Measurements from ENCODE around the gene HNRNPH2. TPM values are rescaled to one million over a fixed set of nuclear protein-coding genes. Genes with fewer than 3 reads are reported as not detected.

Gene HNRNPH2
- total RNA-seq, 2 experiments from 2014 or later, result 31.5 to 31.9 TPM

DNA sequence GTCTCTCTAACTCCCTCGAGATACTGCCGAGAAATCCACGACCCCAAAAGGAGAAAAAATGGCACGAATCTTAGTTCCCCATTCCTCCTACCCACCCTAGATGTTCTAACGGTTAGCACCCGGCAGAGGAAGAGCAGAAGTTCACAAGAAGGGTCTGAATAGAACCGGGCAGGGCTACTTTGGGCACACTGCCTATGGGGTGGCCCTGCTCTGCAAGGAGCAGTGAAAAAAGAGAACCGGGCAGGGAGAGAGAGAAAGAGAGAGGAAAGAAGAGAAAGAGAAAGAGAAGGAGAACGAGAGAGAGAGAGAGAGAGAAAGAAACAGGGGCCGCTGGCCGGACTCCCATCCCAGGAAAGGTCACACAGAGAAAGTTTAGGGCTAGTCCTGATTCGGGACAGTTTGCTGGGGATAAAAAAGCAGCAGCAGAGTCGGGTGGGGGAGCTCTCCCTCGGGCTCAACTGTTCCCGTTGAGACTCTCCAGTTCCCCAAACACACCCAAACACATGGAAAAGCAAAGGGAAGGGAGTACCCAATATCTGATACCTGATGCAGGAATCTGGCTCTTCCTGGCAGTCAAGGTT is 765 bp upstream of the HNRNPH2 start:
- H3K27ac Mint-ChIP-seq, result peak overlapping the region; percentile 92
- no peak for DNase-seq
- no peaks in the 10 kb centered on the region for H3K9me3 Mint-ChIP-seq
- CTCF ChIA-PET, result no interaction called here
- H3K27me3 Mint-ChIP-seq (ENCODE audit: low read depth), result no peaks in the 10 kb centered on the region
- intact Hi-C loops (cut with micrococcal nuclease), result loop anchor here (5.0 to 10.0 kb wide), 2 partner anchors 355 to 482 kb away; partner anchors contain the start of genes TRMT2B and XKRX
- peak overlapping the region; percentile 99 for H3K4me3 Mint-ChIP-seq
- peaks cover 22% of the 10 kb centered on the region for H3K4me1 Mint-ChIP-seq (ENCODE audit: low read depth)
- peaks cover 17% of the 10 kb centered on the region for H3K36me3 Mint-ChIP-seq (ENCODE audit: low read depth)

DNA sequence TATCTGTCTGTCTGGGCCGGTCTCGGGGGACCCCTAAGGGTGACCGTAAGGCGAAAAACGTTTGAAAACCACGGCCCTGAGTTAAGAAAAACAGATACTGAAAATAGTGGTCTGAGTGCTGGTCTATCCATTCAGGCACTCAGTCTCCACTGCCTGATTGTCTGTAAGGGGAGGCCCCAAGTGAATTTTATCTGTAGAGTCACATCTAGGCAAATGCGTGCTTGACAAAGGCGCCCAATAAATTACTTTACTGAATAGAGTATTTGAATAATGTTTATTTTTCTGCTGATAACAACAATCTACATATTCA is 465 bp downstream of the HNRNPH2 start:
- H3K4me3 Mint-ChIP-seq, result peak overlapping the region; percentile 99
- intact Hi-C loops (cut with micrococcal nuclease), result loop anchor here (1.0 to 10.0 kb wide), 9 partner anchors 10 to 588 kb away; partner anchors contain the start of genes ARMCX2, CSTF2, TIMM8A and TRMT2B

DNA sequence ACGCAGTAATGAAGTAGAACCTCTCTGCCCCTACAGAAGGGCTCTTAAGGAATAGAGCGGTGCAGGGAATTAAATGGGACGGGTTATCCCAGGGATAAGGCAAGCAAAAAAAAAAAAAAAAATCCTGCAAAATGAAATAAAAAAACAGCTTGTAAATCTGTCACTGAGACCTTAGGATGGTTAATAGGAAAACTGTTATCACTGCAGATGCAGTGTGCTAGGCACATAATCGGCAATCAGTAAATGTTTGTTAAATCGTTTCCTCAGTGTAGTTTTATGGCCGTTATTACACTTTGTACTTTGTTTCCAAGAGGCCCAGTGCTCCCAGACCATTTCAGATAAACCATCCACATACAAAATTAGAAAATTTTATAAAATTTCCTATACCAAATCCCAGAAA is 1.0 kb downstream of the HNRNPH2 start:
- Mint-ChIP-seq H3K9me3 (no peaks in the 10 kb centered on the region), H3K27me3 (ENCODE audit: low read depth) (no peaks in the 10 kb centered on the region), H3K27ac (peak overlapping the region; percentile 95), H3K4me3 (peak overlapping the region; percentile 99), H3K36me3 (ENCODE audit: low read depth) (peaks cover 19% of the 10 kb centered on the region), H3K4me1 (ENCODE audit: low read depth) (peaks cover 36% of the 10 kb centered on the region)
- intact Hi-C loops (cut with micrococcal nuclease), result loop anchor here (2.0 to 10.0 kb wide), 3 partner anchors 250 to 484 kb away; partner anchors contain the start of genes ARMCX2, TRMT2B and XKRX
- DNase-seq, result no peak
- CTCF ChIA-PET, result no interaction called here

More for the DNA sequence above, 465 bp downstream of the HNRNPH2 start:
- H3K4me1 Mint-ChIP-seq (ENCODE audit: low read depth), result peaks cover 33% of the 10 kb centered on the region
- H3K36me3 Mint-ChIP-seq (ENCODE audit: low read depth), result peaks cover 20% of the 10 kb centered on the region
- DNase-seq, result no peak
- H3K27me3 Mint-ChIP-seq (ENCODE audit: low read depth), result no peaks in the 10 kb centered on the region
- H3K27ac Mint-ChIP-seq, result peak overlapping the region; percentile 95
- no peaks in the 10 kb centered on the region for H3K9me3 Mint-ChIP-seq
- CTCF ChIA-PET, result no interaction called here

DNA sequence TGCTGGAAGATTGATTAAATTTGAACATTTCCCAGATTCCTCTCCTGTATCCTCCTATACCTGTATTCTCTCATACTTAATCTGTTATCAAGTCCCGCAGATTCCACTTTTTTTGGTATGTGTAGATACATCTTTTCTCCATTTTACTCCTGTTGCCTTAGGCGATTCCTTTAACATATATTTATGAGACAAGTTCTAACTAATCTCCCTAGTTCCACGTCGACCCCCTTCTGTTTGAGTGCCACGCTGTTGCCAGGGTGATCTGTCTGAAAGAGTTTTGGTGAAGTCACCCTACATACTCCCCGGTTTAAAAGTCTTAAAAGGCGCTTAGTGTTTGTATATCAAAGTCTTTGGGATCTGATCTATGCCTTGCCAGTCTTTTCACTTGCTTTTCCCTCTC is 2.4 kb downstream of the HNRNPH2 start:
- intact Hi-C loops (cut with micrococcal nuclease), result loop anchor here (10.0 kb wide), 1 partner anchor 1244 kb away; the partner anchor contains the start of gene GPRASP1
- DNase-seq, result no peak
- peak overlapping the region; percentile 68 for H3K4me3 Mint-ChIP-seq
- peak overlapping the region; percentile 87 for H3K27ac Mint-ChIP-seq
- CTCF ChIA-PET, result no interaction called here
- no peaks in the 10 kb centered on the region for H3K27me3 Mint-ChIP-seq (ENCODE audit: low read depth)
- H3K4me1 Mint-ChIP-seq (ENCODE audit: low read depth), result peaks cover 43% of the 10 kb centered on the region
- H3K9me3 Mint-ChIP-seq, result no peaks in the 10 kb centered on the region
- peaks cover 16% of the 10 kb centered on the region for H3K36me3 Mint-ChIP-seq (ENCODE audit: low read depth)

DNA sequence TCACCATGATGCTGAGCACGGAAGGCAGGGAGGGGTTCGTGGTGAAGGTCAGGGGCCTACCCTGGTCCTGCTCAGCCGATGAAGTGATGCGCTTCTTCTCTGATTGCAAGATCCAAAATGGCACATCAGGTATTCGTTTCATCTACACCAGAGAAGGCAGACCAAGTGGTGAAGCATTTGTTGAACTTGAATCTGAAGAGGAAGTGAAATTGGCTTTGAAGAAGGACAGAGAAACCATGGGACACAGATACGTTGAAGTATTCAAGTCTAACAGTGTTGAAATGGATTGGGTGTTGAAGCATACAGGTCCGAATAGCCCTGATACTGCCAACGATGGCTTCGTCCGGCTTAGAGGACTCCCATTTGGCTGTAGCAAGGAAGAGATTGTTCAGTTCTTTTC is 4.0 kb downstream of the HNRNPH2 start:
- Mint-ChIP-seq H3K4me1 (ENCODE audit: low read depth) (peaks cover 49% of the 10 kb centered on the region), H3K9me3 (no peaks in the 10 kb centered on the region), H3K36me3 (ENCODE audit: low read depth) (peaks cover 14% of the 10 kb centered on the region), H3K4me3 (no peak overlapping the region), H3K27ac (peak overlapping the region; percentile 46), H3K27me3 (ENCODE audit: low read depth) (no peaks in the 10 kb centered on the region)
- CTCF ChIA-PET, result interaction anchor here (0.7 to 2.0 kb wide), 2 partner anchors 21 to 27 kb away, joined by 5 to 8 read pairs; partner anchors contain the start of gene RPL36A
- intact Hi-C loops (cut with micrococcal nuclease), result loop anchor here (10.0 kb wide), 1 partner anchor 1243 kb away; the partner anchor contains the start of gene GPRASP1
- DNase-seq, result no peak

DNA sequence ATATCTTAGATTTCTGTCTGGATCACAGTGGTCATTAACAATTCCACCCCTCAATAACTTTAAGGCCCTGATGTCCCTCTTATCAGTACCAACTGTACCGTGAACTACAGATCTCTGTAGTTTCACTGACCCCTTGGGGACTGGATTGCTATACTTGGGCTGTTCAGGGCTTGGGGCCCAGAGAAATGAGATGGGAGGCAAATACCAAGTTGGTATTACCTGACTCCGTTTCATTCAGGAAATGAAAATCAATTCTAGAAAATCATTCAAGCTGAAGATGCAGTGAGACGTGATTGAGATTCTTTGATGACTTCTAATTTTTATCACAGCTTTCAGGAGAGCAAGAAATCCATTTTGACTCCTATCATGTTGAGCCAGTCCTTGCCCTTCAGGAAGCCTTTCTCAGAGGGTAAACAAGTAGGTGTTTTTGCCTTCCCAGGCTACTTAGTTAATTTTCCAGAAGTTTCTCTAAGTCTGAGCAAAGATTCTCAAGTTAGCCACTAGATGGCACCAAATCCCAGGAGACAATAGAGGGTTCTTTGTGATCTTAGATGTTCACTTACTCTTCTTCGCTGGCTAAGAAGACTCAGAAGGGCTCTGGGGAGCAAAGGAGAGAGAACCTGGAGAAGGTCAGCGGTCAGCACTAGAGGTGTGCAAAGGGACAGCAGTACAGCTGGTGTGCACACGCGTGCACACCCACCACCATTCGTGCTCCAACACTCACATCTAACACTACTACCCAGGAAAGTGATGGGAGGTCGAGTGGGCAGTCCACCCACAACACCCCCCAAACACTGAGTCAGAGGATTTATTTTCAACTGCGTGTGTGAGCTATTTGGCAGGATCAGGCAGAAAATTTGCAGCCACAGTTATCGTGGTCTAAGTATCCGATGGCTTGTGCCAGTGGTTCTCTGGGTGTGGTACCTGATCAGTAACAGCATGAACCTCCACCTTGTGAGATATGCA is 7.4 kb downstream of the HNRNPH2 start:
- H3K9me3 Mint-ChIP-seq, result no peaks in the 10 kb centered on the region
- H3K36me3 Mint-ChIP-seq (ENCODE audit: low read depth), result peaks cover 13% of the 10 kb centered on the region
- no peak overlapping the region for H3K4me3 Mint-ChIP-seq
- intact Hi-C loops (cut with micrococcal nuclease), result loop anchor here (1.0 to 10.0 kb wide), 10 partner anchors 70 to 1239 kb away; partner anchors contain the start of genes ARMCX1, ARMCX4, BEX5 and GPRASP1
- H3K27me3 Mint-ChIP-seq (ENCODE audit: low read depth), result no peaks in the 10 kb centered on the region
- H3K4me1 Mint-ChIP-seq (ENCODE audit: low read depth), result peaks cover 60% of the 10 kb centered on the region
- peak; percentile 30 for DNase-seq
- CTCF ChIA-PET, result interaction anchor here (0.6 to 2.2 kb wide), 14 partner anchors 11 to 646 kb away, joined by 3 to 10 read pairs (median 3); partner anchors contain the start of genes ARMCX2 and ARMCX4
- peak overlapping the region; percentile 88 for H3K27ac Mint-ChIP-seq

DNA sequence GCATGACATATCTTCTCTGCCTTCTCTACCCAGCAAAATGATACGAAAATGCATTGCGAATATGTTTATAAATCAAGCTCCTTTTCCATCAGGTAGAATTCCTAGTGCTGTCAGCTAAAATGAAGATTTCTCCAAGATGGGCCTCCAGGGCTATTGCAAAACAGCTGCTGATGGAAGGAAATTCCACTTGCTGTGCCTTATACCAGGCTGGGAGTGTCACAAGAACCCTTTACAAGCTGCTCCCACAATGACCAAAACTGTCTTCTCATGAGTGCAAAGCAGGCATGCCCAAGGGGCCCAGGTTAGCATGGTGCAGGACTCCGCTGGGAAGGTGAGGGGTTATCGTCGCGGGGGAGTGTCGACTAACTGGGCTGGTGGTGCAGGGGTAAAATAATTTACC is 8.7 kb downstream of the HNRNPH2 start:
- intact Hi-C loops (cut with micrococcal nuclease), result loop anchor here (5.0 to 10.0 kb wide), 5 partner anchors 181 to 1238 kb away; partner anchors contain the start of genes BEX5 and GPRASP1
- CTCF ChIA-PET, result interaction anchor here (0.6 to 1.6 kb wide), 8 partner anchors 10 to 386 kb away, joined by 3 to 5 read pairs (median 3); partner anchors contain the start of genes ARMCX4 and RPL36A
- DNase-seq, result no peak
- Mint-ChIP-seq H3K9me3 (no peaks in the 10 kb centered on the region), H3K4me3 (no peak overlapping the region), H3K27ac (no peak overlapping the region), H3K36me3 (ENCODE audit: low read depth) (peaks cover 17% of the 10 kb centered on the region), H3K4me1 (ENCODE audit: low read depth) (peaks cover 54% of the 10 kb centered on the region), H3K27me3 (ENCODE audit: low read depth) (no peaks in the 10 kb centered on the region)

DNA sequence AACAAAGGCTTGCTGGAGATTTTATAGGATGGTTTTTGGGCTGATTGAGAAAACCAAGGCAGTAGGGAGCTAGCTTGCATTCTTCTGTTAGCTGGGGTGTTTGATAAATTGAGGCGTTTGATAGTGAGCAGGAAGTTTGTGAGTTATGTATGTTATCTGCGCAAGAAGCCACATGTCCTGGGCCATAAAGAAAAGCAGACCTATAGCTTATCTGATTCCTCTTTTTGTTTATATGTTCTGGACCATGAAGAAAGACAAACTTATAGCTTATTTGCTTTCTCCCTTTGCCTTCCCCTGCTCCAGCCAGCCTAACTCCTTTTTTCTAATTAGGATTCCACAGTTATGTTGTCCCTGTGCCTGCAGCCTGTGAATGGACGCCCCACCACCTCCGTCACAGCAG is 9.2 kb downstream of the HNRNPH2 start:
- DNase-seq, result no peak
- H3K27me3 Mint-ChIP-seq (ENCODE audit: low read depth), result no peaks in the 10 kb centered on the region
- H3K36me3 Mint-ChIP-seq (ENCODE audit: low read depth), result peaks cover 15% of the 10 kb centered on the region
- intact Hi-C loops (cut with micrococcal nuclease), result loop anchor here (5.0 to 10.0 kb wide), 5 partner anchors 180 to 1238 kb away; partner anchors contain the start of genes BEX5 and GPRASP1
- H3K4me1 Mint-ChIP-seq (ENCODE audit: low read depth), result peaks cover 50% of the 10 kb centered on the region
- H3K4me3 Mint-ChIP-seq, result peak overlapping the region; percentile 80
- CTCF ChIA-PET, result interaction anchor here (0.6 to 1.3 kb wide), 6 partner anchors 9 to 385 kb away, joined by 3 to 5 read pairs (median 3); partner anchors contain the start of gene RPL36A
- H3K27ac Mint-ChIP-seq, result peak overlapping the region; percentile 89
- H3K9me3 Mint-ChIP-seq, result no peaks in the 10 kb centered on the region

DNA sequence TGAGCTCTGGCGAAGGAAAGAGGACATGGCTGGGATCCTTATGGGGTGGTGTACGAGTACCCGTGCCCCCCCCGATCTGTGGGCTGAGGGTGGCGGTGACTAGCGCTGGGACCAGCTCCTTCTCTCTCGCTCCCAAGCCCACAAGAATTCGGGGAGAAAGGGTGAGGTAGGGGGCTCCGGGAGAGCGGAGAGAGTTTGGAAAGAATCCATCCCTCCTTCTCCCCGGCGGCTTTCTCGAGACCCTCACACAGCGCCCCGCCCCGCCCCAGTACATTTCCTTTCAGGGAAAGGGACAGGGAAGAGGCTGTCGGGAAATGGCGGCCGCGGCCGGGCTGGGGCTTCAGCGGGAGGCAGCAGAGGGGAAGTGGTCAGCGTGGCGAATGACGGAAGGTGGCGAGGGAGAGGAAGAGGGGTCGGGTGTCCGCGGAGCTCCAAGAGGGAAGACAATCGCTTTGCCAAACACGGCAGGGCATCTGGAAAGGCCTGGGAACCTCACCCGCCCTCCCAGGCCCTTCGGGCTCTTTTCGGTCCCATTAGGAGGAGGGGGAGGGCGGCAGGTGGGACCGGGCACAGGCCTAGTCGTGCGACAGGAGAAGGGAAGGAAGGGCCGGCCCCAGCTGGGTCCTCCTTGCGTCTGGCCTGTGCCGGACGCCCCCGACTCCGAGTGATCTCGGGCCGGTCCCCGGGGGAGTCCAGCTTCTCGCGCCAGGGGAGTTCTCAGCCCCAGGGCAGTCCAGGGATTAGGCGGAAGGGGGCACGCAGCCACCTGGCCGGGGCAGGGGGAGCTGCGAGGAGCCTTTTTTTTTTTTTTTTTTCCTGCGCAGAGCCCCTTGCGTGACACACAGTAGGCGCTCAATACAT is 10.2 kb downstream of the HNRNPH2 start:
- peak overlapping the region; percentile 89 for H3K27ac Mint-ChIP-seq
- peak overlapping the region; percentile 80 for H3K4me3 Mint-ChIP-seq
- peaks cover 41% of the 10 kb centered on the region for H3K4me1 Mint-ChIP-seq (ENCODE audit: low read depth)
- H3K27me3 Mint-ChIP-seq (ENCODE audit: low read depth), result no peaks in the 10 kb centered on the region
- intact Hi-C loops (cut with micrococcal nuclease), result loop anchor here (1.0 to 10.0 kb wide), 6 partner anchors 10 to 1237 kb away; partner anchors contain the start of genes BEX5, GPRASP1 and HNRNPH2
- CTCF ChIA-PET, result interaction anchor here (0.7 to 1.0 kb wide), 3 partner anchors 132 to 341 kb away, joined by 3 to 4 read pairs (median 3); no protein-coding TSS in a partner anchor
- peak; percentile 43 for DNase-seq
- no peaks in the 10 kb centered on the region for H3K9me3 Mint-ChIP-seq
- peaks cover 8% of the 10 kb centered on the region for H3K36me3 Mint-ChIP-seq (ENCODE audit: low read depth)

DNA sequence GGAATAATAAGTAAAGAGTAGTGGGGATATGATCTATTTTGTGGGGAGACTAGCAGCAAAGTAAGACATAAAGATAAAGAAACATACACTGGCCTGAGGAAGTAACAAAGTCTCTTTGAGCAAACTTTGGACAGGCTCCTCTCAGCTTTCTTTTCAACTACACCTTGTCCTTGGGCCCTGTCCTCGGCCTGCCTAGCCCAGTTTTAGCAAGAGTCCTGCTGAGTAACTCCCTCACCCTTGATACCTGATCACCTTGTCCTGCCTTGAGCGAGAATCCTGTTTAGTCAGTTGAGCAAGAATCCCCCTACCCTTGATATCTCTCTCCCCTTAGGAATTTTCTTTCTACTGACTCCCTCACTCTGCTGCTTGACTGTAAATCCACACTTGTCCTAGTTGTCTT is 11.5 kb downstream of the HNRNPH2 start:
- Mint-ChIP-seq H3K9me3 (no peaks in the 10 kb centered on the region), H3K27me3 (ENCODE audit: low read depth) (no peaks in the 10 kb centered on the region), H3K4me3 (peak overlapping the region; percentile 39), H3K4me1 (ENCODE audit: low read depth) (peaks cover 36% of the 10 kb centered on the region), H3K36me3 (ENCODE audit: low read depth) (peaks cover 7% of the 10 kb centered on the region), H3K27ac (no peak overlapping the region)
- no peak for DNase-seq
- intact Hi-C loops (cut with micrococcal nuclease), result loop anchor here (5.0 to 10.0 kb wide), 5 partner anchors 178 to 1235 kb away; partner anchors contain the start of genes BEX5 and GPRASP1
- CTCF ChIA-PET, result interaction anchor here (1.0 kb wide), 1 partner anchor 130 kb away, joined by 3 read pairs; no protein-coding TSS in a partner anchor

DNA sequence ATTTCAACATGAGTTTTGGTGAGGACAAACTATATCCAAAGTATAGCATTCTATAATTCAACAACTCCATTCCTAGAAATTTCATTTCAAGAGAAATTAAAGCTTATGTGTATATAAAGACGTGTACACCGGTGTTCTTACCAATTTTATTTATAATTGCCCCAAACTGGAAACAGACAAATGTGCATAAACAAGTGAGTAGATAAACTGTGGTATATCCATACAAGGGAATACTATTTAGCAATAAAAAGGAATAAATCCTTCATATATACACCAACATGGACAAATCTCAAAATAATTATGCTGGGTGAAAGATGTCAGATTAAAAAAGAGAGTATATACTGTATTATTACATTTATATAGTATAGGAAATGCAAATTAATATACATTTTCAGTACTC is 19.9 kb downstream of the HNRNPH2 start:
- Mint-ChIP-seq H3K4me3 (no peak overlapping the region), H3K9me3 (no peaks in the 10 kb centered on the region), H3K27me3 (ENCODE audit: low read depth) (no peaks in the 10 kb centered on the region), H3K36me3 (ENCODE audit: low read depth) (peaks cover 24% of the 10 kb centered on the region), H3K27ac (no peak overlapping the region), H3K4me1 (ENCODE audit: low read depth) (peaks cover 11% of the 10 kb centered on the region)
- CTCF ChIA-PET, result no interaction called here
- no peak for DNase-seq
- intact Hi-C loops (cut with micrococcal nuclease), result no loop called here
